NCI-H1930 (cell line): Measurements from ENCODE around the gene RAPGEF5.

Source experiments
- DNase-seq, 2 experiments: peaks; one replicate each; lab custom pipeline; 2025; lab: John Stamatoyannopoulos, UW

The RAPGEF5 gene

DNA sequence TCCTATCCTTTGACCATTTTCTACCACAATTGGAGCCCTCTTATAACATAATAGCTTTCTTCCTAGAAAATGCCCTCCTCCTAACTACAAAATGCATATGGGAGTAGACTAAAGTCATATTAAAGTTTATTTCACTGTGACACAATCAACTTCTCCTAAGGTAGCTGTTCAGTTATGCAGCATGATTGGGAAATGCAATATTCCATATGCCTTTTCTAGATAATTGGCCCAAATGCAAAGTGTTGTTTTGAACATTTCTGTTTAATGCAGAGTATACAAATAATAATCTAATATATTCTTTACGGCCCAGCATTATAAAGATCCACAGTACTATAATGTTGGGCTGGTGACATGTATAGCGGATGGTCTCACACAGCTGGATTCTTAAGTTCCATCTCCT lies 205.1 kb downstream of the RAPGEF5 start:
- no peak for DNase-seq

DNA sequence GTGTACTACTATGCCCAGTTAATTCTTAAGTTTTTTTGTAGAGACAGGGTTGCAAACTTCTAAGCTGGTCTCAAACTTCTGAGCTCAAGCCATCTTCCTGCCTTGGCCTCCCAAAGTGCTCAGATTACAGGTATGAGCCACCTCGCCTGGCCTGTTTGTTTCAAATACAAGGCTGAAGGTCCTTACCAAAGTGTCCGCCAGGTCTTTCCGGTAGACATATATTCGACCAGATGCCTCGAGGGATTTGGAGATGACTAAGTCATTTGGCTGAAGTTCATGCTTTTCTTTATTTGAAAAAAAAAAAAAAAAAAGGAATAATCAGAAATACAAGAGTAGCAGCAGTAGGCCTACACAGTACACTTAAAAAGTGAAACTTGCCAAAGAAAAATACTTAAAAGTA lies 206.7 kb downstream of the RAPGEF5 start:
- no peak for DNase-seq

DNA sequence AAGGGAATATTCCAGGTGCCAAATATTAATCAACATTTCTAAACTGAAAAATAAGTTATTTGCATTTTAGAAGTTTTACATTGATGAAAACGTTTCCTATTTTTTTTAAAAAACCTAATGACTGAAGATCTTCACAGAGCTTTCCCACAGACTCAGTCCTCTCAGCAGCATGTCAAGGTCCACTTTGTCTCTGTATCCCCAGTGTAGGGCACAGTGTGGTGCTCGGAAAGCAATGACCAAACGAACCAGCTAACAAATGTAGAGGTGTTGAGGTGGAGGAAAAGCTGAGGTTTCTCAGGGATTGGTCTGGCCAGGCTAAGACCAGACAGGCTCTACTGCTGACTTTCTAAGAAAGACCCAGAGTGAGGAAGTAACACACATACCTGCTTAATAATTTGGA lies 209.1 kb downstream of the RAPGEF5 start:
- DNase-seq, result no peak

DNA sequence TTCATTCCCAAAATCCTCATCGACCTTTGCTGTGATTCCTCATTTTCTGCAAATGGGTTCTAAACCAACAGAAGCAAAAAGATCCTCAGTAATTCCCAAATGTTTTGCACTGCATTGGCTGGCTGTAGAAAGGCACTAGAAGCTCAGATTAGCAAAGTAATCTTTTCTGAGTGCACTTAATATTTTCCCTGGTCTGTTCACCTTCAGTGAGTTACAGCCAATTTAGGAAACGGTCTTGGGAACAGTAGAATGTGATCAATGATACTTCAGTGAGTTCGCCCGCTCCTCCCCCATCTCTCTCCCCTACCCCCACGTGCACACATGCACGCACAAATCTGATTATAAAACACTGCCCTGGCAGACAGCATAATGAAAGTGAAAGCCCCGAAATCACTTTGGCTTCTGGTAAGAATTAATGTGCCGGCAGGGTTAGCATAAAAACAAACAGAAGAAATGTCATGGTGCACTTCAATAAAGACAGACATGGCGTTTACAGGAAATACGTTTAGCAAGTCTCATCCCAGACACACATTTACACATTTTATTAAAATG lies 209.9 kb downstream of the RAPGEF5 start:
- DNase-seq, result no peak

DNA sequence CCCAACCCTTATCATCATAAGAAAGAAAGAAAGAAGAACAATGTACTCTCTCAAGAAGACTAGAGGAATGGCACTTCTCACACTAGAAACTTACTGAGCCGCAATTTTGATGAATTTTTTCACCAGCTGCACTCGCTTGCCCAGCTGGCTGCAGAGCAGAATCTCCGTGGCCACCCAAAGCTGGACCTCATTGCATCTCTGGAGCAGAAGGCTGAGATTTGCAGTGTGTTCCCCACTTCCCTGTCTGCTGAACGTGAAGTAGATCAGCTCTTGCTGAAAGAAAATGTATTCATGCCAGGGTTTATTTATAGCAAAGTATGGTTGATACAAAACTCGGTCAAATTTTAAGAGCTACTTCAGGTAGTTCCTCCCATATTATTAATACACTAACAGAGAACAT lies 212.0 kb downstream of the RAPGEF5 start:
- DNase-seq, result no peak

DNA sequence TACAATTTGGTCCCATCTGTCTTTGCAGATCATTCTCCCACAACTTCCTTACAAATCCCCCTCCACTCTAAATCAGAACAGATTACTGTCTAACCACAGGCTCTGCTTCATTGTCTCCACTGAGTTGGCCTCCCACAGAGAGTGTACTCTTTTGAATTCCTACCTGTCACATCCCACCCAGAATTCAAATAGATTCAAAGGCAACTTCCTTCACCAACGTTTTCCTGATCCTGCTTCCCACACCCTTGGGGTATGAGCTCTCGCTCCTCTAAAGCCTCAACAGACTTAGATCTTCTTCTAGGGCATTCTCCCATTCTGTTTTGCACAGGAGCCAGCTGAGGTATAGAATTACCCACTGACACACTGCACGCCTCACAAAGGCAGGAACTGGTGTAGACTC lies 213.5 kb downstream of the RAPGEF5 start:
- no peak for DNase-seq

DNA sequence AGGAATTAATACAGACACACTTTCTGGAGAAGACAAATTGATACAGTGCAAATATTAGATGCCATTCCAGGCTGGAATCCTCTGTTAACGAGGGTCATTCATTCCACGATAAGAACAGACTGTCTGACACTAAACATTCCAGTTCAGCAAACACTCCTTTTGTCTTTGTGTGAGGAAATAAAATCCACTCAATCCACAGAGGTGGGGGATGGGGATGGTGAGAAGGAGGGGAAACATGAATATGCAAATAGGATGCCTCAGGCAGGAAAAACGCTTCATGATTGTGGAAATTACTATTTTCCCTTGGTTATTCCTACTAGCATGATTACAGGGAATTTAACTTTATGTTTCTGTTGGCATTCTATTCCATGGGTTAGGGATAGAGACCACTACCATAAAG lies 214.4 kb downstream of the RAPGEF5 start:
- no peak for DNase-seq

DNA sequence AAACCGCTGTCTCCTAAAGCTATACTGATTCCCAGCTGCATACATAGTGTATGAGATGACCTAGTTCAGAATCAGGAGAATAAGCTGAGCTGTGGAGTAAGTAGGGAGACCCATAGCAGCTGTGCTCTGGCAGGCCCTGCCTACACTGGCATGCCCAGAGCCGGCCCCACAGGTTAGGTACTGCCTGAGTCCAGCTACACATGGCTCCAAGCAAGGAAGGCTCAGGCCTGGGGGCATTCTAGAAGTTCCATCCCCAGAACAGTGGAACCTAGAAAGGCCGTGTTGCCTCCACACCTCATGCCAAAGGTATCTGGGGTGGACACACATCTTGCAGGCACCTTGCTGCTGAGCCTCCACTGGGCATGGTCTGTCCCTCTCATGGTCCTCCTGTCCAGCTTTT lies 215.6 kb downstream of the RAPGEF5 start:
- no peak for DNase-seq

DNA sequence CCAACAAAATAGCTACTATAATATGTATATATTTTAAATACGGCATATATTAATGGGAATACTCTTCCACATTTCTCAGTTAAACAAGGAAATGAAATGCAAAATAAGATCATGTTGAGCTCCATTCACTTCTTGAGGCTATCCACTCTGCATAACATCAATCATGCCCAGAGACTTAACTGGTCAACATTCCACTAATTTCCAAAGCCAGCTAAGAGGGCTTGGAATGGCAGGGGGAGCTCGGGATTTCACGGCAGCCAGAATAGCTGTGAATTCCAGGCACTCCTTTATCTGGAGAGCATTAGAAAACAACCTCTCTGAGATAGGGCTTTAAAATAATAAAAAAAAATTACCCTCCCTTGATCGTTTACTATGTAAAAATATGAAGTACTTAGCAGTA lies 216.4 kb downstream of the RAPGEF5 start:
- DNase-seq, result no peak

DNA sequence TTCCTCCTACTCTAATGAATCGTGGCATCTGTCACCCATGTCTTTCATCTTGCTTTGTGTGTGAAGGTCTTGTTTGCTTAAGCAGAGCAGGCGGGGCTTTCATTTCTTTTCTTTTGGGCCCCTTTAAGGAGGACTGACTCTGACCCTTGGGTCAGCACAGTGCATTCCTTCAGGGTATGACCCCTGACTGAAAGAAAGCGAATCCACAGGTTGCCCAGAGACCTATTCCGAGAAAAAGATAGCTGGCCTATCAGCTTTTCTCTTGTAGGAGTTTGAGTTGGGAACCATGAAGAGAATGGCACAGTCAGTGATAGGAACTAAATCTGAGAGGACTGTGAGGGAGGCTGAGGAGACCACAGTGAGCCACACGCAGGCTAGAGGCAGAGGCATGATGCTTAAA lies 218.1 kb downstream of the RAPGEF5 start:
- DNase-seq, result no peak

DNA sequence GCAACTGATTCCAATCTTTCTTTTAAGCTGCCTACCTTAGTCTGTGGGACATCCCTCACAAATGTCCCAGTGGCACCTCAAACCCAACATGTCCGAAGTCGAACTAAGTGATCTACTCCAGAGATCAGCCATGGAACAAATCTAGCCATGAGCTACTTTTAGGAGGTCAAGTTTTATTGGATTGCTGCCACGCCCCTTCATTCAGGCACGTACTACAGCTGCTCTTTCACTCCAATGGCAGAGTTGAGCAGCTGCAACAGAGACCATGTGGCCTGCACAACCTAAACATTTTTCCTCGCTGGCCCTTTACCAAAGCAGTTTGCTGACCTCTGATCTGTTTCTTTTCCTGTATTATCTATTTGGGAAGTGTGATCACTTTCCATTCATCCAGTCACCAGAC lies 218.8 kb downstream of the RAPGEF5 start:
- no peak for DNase-seq

DNA sequence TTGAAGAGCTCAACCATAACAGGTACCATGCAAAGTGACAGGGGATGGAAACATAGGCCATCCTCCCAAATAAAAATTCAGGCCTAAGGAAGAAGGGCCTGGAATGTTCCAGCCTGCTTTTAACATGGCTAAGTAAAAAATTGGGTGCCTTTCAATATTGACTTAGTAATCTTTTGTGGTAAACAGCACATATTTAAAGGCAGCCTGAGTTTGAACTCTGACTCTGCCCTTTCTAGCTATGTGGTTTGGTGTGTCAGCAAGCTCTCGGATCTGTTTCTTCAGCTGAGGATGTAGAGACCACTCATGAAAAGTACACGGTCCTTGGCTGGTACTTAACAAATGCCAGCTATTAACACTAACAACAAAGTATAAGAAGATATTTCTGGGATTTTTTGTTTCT lies 219.5 kb downstream of the RAPGEF5 start:
- no peak for DNase-seq

DNA sequence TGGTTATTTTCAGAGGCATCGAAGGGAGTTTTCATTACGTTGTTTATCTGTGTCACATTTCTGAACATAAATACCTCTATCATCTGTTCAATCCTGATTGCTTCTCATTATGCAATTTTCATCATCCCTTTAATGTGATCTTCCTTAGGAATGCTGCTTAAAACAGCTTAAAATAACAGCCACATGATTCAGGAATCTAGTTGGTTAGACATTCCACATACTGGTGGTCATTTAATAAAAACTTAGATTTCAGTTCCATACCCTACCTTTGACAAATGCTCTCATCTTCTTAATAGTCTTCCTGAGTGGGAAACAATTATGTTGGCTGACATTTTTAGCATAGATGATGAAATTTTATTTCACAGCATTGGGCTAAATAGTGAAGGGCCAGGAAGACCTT lies 219.9 kb downstream of the RAPGEF5 start:
- no peak for DNase-seq

DNA sequence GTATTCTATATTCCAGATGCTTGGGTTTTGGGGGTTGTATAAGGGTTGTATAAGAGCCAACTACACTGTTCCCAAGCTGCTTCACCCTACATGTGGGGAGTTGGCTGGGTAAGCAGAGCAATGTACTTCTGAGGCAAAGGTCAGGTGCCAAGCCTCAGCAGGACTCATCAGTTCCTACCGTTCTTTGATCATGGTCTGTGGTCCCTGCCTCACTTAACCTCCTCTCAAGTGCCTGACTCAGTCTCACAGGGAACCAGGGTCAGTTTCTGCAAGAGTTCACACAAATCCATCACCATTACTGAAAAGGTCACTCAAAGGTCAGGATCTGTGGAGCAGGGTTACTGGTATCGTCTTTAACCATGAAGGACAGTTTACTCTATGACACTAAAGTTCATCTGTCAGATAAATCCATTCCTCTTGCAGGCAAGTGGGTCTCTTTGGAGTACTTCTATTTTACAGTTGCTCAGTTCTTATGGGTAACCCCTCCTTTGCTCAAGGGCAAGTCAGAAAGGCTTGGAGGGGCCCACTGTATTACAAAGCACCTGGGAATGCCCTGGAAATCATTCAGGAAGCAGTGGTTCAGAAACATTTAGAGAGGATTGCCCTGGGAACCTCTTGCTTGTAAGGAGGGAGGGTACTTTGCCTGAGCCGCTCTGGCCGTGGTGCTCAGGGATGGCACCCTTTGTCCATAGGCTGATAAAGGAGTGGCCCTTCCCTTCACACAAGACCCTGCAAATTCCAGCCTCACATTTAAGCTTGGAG lies 227.0 kb downstream of the RAPGEF5 start:
- no peak for DNase-seq

DNA sequence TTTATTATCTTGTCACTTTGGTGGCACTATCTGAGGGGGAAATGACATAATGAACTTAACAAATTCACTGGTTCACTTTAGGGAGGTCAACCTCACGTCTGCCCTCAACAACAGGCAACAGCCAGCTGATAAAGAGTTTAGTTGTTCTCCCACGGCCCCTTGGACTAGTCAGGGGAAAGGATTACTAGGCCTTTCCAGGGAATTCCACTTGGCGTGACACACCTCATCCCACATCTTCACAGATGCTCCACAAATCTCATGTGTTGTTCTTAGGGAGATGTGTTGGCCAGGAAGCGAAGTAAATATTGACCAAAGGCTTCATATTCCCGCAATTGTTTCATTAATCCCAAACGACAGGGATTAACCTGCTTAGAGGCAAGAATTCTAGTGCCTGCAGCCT lies 227.8 kb downstream of the RAPGEF5 start:
- DNase-seq, result no peak

DNA sequence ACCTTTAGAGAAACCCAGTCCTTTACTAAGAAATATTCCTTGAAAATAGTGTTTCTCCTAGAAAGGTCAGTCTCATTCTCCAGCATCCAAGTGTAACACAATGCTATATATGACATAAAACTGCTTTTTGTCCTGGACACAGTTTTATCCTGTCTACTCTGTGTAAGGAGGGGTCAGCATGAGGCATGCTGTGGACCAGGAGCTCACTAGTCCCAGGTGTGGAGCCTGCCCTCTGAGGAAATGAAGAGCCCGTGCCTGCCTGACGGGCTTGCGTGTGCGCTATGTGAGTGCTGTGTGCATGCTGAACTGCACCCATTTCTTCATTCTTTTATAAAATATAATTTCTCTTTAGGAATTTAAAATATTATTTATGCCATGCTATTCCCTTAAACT lies 228.4 kb downstream of the RAPGEF5 start:
- DNase-seq, result no peak

DNA sequence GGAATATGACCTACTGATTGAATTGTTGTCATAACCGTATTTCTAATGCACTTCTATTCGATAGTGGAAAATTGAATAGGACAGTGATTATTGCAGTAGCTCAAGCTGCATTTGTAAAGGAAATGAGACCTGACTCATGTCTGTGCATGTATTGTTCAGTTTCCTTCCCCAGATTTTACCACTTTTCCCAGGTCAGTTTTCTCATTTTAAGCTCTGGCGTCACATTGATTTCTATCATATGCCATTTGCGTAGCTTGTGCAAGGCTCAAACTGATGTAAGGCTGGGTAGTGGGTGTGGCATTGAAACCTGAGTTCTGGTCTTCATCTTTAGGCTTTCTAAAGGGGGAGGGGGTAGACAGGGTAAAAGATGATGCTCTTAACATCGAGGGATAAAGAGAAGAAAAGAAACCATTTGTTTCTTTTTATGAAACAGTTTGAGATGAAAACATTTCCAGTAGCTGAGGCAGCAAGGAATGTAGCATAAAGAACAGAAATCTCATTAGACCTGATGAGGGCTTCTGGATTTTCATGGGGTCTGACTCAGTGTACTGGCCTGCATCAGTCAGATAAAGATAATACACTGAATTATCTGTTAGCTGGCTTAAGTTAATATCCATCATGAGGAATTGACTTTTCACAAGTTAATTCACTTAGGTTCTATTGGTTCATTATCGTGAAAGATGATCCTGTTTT lies 229.0 kb downstream of the RAPGEF5 start:
- DNase-seq, result no peak

DNA sequence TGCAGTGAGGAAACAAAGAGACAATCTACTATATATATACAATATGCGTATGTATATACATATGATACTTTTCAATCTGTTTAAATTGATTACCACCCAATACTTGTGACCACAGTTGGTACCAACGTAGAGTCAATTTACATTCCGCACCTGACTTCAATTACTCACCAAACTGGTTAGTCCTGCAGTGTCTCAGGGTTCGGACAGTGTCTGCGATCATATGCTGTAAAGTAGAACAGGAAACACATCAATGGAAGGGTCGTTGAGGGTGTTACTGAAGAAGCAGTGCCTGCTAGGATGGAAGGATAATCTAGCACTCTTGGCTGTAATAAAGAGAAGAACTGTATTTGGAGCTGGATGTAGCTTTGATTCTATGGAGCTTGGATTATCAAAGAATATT lies 231.5 kb downstream of the RAPGEF5 start:
- no peak for DNase-seq

DNA sequence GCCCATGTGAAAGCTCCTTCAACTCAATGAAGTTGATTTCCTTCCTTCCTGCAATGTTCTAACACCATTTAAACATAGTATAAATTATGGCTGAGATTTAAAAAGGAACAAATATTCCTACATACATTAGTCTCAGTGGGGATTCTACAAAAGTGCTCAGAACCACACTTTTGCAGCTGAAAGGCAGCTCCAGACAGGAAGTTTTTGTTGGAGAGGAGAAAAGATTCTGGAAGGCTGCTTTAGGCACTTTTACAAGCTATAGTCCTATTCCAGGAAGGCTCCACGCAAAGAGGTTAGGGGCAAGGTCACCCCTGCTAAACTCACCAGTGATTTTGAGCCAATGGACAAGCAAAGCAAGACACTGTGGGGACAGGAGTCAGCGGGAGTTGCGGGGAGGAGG lies 232.0 kb downstream of the RAPGEF5 start:
- DNase-seq, result no peak

DNA sequence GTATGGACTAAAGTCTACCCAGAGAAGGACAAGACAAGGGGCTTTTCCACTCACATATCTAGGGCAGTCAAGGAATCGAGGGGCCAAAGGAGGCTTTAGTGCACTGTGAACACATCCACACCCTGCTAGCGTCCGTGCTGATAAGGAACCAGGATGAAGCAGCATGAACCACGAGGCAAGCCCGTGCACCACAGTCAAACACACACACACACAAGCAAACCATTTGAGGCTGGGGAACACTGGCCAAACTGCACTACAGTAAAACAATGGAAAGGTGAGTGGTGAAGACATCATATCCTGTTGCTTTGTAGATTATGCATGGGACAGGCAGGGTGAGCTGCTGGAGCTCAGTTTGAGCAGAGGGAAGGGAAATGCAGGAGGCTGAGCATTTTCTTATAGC lies 233.8 kb downstream of the RAPGEF5 start:
- no peak for DNase-seq

DNA sequence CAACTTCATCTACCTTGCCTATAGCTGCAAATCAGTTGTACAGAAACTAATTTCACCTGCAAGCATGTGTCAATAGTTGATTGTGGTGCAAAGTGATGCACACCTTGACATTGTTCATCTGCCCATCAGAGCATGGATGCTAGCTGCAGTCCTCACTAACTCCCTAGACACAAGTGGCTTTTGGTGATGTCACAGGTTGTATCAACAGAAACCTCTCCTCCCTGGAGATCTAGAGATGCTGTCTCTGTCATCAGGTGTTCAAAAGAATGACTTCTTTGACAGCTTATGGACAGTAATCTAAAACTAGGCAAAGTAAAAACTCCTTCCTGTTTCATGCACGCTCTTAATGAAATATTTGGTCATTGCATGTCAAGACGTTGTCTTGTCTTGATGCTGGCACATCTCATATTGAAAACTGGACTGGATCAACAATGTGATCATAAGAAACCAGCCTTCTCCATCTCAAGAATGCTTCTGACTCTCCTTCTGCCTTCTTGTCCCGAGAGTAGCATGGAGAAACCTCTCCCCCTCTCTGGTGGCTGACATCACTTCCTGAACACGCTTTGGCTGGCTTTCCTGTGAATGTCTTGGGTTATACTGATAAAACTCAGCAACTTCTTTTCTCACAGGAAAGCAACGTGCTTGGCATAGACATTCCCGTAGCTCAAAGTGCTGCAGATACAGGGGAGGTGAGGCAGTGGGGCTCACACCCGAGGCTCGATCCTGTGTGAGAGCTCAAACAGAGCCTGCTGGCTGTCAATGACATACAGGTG lies 235.1 kb downstream of the RAPGEF5 start:
- no peak for DNase-seq

DNA sequence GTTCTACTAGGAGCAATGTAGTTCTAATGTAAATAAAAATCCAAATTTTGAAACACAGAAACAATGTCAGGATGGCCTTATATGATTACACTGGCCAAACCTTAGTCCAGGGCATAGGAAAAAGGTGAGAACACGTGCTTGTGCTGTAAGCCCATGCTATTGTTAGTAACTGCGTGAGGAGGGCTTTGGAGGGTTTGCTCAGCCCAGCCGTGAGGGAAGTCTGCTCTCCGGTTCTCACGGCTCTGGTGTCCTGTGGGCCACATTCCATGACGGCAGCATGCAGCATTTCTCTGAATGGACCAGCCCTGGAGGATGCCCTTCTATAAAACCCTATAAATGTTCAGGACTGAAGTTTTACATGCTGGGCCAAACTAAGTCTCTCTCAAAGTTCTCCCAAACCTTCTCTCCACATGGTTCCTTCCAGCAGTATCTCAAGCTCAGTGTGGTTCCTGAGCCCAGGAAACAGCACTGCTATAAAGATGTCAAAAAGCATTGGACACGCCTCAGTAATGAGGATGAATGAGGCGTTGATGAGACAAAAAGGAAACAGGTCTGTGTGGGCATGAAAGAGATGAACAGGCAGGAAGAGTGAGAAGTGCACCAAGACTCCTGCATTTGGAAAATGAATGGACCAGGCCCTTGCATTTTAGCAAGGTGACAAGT lies 236.4 kb downstream of the RAPGEF5 start:
- no peak for DNase-seq
